Fibroblast of skin of left biceps (primary cell): ENCODE measurements around the gene LUZP2.

Experiments used
- DNase-seq, 2 experiments: peaks; one replicate each; pipeline ENCODE4 v3.0.0-alpha.2; 2013; ENCODE audit warnings: low read depth in 2 of 2

The LUZP2 gene

DNA sequence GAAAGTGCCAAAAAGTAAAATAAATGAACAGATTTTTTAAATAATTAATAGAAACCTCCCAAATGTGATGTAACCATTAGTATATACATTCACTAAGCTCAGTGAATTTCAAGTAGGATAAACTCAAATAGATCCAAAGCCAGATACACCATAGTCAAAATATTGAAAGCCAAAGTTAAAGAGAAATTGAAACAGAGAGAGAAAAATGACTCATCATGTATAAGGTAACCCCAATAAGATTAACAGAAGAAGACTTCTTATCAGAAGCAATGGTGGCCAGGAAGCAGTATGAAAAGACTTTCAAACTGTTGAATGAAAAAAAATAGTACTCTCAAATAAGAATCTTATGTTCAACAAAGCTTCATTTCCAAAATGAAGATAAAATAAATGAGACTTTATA, 70.5 kb downstream of the LUZP2 start:
- DNase-seq, result no peak

DNA sequence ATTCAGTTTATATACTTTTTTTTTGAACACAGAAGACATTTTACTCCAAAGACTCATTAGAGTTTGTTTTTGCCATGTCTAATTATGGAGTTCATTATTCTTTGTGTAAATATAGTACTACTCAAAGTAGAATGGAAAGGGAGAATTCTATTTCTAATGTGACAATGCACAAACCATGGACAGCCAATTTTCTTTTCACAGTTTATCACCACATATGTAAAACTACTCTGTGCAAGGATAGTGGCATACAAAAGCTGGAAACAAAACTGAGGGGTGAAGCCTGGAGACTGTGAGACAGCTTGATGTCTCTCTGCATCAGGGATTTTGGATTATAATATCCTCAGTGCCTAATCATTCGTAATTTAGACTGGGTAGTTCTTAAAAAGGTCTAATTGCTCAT, 75.5 kb downstream of the LUZP2 start:
- DNase-seq, result no peak

DNA sequence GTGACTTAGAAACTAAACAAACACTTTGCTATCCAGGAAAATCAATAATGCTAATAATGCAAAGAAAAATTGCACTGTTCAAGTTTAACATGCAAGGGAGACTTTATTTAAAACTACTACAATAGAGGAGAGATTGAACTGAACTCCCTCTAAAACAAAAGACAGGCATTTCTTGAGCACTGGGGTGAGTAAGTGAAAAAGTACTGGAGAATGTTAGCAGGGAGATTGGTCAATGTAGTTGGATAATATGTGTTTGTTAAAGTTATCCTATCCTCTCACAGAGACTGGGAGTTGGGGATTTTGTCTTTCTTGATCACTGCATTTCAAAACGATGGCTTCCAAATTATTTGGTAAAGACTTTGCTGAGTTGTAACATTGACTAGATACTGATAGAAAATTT, 77.6 kb downstream of the LUZP2 start:
- no peak for DNase-seq

DNA sequence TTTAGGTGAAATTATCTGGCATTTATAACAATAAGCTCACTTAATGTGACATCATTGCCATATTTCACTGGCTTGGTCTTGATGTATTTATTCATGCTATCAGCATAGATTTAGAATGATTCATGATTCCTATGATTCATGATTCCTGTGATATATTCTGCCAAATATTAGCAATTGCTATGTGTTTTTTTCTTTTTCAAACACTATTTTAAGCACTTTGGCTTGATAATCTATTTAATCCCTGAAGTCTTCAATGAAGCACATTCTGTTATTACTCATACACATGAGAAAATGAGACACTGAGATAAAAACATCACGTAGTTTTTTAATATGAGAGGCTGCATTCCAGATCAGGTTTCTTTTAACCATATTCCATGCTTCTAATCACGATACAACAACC, 78.5 kb downstream of the LUZP2 start:
- peak; percentile 55 to 60 for DNase-seq

DNA sequence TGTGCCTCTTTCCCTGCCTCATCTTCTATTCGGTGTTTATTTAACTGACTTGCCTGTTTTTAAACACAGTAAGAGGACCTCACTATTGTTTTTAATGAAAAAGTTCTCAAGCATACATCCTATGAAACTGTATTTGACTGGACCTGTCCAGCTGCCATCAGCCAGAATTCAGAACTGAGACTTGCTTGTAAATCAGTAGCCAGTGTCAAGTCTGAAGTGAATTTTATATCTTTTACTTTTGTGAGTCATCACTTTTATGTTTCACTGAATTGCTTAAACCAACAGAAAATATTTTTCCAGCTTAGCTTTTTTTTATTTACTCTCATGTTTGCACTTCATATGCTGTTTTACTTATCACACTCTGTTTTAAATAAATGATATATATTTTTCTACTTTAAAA, 88.3 kb downstream of the LUZP2 start:
- no peak for DNase-seq

DNA sequence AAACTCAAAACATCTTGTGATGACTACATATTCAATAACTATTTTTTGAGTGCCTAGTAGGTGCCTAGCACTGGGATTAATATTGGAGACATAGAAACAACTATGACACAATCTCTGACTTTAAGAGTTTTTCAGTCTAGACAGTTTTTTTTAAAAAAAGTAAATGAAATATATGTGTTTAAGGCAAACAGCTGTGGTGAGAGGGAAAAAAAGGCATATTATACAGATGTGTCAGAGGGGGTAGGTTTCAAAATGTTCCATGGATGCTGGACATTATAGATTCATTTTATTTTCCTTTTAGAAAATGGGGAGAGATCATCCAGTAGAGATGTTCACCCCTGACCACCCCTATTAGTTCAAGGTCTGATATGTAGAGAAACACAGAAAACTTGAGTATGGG, 90.8 kb downstream of the LUZP2 start:
- no peak for DNase-seq

DNA sequence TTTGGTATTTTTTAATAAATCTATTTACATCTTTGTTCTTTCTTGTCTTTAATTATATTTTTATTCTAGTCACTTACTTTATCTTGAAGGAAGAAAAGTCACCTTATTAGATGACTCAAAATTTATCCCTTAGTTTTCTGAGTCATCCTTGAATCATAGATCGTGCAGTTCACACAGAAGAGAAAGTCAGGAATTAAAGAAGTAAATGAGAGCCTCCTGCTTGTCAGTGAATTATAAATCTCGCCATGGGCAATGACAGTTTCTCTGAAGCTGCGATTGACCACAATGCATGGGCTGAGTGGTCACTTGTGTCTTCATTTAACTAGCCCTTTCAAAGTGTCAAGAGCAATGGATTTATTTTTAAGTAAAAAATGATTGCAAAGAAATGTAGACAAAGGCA, 91.2 kb downstream of the LUZP2 start:
- DNase-seq, result no peak

DNA sequence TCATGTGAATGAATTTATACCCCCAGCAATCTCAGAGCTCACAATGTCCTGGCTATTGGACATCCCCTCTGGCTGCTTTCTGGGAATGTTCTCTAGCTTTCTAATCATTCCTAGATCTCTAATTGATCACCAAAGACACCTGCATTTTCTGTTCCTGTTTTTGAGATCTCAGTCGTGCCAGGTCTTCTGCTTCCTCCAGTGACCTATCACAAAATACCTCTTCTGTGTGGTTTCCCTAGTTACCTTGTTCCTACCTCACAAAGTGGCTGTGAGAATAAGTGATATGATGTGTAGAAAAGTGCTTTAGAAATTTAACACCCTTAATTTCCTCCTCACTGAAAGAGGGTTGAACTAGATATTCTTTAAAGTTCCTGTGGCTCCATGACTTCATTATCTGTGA, 92.2 kb downstream of the LUZP2 start:
- DNase-seq, result no peak

DNA sequence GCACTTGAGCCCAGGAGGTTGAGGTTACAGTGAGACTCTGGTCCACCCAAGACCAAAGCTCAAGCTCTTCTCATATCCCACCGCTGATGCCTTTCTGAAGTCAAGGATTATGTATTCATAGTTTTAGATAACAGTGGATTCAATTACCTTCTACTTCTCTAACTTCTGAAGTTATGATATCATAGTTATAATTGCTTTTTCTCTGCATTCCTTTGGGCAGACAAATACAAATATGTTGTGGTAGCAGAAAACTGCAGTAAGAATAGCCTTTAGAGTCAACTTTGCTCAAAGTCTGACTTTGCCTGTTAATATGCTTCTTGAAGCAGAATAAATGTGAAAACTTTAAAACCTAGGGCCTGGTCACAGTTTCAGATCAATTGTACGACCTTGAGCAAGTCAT, 94.4 kb downstream of the LUZP2 start:
- DNase-seq, result no peak

DNA sequence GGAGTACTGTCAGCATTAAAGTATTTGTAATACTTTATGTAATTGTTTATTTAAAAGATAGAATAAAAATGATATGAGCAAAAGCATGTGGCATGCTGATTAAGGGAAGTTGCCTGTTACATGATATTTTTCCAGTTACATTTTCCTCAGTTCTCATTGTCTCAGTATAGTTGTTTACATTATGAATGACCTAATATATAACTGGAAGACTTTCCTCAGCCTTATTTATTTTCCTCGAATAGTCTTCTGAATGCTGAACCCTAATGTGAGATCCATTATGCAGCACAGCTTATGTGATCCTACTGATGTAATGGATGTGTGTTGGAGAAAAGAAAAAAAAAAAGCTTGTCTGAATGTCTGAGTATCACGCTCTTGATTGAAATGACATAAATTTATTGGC, 95.5 kb downstream of the LUZP2 start:
- no peak for DNase-seq

DNA sequence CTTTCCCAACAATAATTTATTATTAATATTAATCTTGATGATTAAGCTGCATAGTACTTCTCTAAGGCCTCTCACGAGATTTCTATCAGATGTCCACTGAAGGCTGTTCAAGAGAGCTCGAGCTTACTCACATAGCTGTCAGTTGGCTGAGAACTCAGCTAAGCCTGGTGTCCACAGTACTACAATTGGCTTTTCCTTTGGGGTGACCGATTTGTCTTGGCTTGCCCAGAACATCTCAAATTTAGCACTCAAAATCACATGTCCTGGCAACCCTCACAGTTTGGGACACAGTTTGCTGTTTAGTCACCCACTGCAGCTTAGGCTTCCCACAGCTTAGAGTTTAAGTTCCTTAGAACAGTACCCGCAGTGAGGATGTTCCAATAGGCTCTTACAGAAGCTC, 96.5 kb downstream of the LUZP2 start:
- no peak for DNase-seq

DNA sequence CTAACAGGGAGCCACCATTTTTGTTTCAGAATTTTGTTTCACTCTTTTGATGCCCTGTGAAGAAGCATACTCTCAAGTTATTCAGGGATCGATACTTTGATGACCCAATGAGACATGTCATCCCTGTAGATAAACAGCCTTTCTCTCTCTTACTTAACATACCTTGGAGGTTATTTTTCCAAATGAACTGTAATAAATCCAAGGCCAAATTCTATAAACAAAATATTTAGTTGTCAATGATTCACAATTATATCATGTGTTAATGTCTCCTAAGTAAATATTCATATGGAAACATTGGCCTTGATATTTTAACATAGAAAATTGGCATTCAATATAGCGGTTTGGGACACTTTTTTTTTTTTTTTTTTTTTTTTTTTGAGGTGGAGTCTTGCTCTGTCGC, 97.5 kb downstream of the LUZP2 start:
- DNase-seq, result no peak

DNA sequence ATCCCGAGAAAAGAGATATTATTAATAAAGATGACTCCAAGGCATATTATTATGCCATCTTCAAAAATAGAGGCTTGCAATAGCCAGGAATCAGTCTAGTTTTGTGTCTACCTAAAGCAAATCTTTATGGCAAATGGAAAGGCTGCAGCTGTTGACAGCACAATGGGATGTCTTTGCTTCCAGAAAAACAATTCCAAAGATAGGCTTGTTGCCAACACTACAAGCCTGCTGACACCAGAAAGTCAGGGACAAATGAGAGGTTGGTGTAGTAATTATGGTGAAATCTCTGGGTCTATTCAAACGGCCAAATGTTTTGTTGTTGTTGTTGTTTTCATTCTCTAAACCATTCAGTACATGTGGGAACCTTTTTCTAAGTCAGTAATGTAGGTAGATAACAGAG, 101.8 kb downstream of the LUZP2 start:
- no peak for DNase-seq

DNA sequence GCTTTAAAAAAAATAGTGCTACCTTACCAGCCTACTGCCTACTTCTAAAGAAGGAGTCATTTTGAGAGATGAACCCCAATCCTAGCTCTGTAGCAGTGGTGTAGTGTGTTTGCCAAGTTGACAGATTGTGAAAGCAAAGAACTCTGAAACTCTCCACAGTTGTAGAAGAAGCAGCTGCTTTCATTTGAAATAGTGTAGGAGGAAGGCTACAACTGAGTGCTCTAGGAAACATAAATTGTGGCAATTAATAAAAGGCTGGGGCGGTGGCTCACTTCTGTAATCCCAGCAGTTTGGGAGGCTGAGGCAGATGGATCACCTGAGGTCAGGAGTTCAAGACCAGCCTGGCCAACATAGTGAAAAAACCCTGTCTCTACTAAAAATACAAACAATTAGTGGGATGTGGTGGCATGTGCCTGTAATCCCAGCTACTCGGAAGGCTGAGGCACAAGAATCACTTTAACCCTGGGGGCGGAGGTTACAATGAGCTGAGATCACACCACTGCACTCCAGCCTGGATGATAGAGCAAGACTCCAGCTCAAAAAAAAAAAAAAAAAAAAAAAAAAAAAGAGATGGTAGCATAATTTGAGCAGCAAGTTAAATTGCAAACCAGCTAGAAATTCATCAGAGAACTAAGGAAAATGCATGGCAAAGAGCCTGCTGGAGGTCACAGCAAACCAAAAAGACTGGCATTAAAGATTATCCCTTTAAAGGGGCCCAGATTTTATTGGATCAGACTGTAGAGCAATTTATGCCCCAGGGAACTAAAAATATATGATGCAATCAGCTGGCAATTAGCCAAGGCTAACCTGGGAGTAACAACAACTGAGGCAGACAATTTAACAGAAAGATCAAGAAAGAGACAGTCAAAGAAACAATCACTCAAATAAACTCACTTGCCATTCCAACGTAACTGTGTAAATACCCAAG, 112.6 kb downstream of the LUZP2 start:
- no peak for DNase-seq

DNA sequence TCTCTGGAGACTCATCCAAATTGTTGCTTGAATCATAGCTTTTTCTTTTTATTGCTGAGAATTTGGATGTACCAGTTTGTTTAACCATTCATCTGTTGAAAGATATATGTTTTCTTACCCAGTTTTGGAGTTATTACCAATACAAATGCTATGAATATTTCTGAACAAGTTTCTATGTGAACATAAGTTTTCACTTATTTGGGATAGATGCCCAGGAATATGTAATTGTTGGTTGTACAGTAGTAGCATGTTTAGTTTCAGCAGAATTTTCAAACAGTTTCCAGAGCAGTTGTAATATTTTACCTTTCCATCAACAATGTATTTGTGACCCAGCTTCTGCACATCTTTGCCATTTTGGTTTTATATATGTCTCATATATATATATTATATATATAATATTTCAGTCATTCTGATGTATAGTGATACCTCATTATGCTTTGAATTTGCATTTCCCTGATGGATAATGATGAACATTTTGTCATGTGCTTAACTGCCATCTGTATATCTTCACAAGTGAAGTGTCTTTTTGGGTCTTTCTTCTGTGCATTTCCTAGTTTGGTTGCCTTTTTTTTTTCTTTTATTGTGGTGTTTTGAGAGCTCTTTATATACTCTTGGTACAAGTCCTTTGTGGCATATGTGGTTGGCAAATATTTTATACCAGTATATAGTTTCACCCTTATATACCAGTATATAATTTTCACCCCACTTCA, 118.8 kb downstream of the LUZP2 start:
- DNase-seq, result no peak

DNA sequence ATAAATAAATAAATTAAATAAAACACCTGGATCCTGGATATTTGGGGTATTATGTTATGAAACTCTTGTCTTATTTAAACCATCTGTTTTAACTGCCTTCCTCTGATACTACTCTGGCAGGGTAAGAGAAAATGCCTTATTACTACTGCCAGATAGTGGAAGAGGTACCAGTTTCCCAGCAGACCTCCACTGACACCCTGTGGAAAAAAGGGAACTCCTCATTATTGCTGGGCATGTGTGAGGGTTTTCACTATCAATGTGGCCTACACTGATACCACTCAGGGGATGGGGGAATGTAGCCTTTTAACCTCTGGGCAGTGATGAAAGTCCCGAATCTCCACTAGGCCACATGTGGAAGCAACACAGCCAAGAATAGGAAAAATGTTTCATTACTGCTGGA, 121.0 kb downstream of the LUZP2 start:
- DNase-seq, result no peak

DNA sequence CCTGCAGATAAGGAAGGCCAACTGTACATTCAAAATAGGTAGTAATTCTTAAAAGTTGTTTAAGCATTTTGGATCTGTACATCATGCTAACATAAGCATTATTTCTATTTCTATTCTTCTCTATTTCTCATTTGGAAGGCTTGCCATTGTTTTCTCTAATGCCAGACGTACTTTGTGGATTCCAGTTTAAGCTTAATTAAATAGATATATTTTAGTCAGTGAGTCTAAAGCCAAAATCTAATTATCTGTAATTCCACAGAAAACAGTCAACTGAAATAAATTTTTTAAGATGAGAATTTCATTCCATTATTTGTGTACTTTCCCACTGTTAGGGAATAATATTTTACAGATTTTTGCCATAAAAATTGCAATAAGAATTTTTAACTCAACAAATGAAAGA, 123.0 kb downstream of the LUZP2 start:
- no peak for DNase-seq

DNA sequence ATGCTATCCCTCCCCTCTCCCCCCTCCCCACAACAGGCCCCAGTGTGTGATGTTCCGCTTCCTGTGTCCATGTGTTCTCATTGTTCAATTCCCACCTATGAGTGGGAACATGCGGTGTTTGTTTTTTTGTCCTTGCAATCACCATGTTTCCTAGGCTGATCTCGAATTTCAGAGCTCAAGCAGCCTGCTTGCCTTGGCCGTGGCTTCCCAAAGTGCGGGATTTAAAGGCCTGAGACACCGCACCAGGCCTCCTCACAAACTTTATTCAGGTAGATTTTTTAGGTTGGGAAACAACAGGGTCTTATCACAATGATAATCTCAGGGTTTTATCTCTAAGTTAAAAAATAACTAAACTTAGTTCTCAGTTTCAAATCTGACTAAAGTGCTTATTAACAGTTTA, 125.4 kb downstream of the LUZP2 start:
- no peak for DNase-seq

DNA sequence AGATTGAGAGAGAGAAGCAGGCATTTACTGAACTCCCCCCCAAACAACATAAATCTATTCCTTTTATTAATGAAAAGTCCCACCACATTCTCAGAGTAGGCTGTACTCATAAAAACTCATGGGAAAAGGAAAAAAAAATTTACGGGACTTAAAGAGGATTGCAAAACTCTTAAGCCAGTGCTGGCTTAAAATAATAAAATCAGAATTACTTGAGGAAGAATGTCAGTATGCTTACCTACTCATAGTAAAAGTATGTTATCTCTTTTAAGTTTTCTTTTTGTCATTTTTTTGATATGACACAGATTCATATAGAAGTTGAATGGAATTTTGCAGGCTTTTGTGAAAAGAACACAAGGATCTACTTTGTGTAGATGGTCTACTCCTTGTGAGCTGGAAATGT, 126.3 kb downstream of the LUZP2 start:
- DNase-seq, result peak; percentile 17 to 30

DNA sequence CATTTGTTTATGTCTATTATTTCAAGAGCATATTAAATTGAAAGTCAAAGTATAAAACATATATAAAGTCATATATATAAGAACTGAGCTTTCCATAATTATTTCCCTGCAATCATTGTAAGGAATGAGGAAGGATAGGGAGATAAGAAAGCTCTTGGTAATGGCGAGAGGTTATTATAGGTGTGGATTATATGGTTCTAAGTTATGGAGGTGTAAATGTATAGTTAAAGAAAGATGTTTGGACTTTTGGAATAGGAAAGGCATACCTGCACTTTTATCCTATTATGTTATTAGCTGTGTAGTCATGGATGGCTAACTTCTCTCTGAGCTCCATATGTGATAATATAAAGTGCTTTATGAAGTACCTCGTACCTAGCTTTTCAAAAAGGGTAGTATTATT, 127.6 kb downstream of the LUZP2 start:
- DNase-seq, result no peak

DNA sequence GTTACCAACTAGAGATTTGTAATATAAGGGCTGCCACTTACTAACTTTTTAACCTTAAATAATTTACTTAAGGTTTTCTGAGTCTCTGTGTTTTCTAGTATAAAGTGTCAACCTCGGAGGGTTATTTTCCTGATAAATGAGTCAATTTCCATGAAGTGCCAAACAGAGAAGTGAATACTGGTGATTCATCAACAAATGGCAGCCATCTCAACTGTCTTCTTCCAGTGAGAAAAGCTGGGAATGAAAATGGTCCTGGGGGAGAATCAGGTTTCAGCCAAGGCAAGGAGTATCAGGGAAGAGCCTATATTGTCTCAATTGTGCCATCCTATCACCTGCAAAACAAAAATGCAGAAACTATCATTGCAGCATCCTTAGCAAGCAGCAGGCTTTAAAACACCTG, 129.1 kb downstream of the LUZP2 start:
- no peak for DNase-seq

DNA sequence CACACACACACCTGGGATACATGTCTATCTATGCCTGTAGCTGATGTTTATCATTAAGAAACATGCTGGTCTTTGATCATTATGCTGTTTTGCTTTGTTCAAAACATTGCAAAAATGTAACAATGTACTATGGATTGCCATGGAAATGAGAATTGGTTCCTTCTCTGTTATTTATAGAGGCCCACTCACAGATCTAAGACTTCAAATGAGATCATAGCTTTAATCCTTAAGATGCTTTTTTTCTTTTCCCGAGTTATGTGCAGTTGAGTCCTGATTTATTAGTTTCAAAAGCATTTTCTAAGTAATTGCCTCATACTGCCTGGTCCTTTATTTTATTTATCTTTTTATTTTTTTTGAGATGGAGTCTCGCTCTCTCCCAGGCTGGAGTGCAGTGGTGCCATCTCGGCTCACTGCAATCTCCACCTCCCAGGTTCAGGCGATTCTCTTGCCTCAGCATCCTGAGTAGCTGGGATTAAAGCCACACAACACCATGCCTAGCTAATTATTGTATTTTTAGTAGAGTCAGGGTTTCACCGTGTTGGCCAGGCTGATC, 131.4 kb downstream of the LUZP2 start:
- no peak for DNase-seq

DNA sequence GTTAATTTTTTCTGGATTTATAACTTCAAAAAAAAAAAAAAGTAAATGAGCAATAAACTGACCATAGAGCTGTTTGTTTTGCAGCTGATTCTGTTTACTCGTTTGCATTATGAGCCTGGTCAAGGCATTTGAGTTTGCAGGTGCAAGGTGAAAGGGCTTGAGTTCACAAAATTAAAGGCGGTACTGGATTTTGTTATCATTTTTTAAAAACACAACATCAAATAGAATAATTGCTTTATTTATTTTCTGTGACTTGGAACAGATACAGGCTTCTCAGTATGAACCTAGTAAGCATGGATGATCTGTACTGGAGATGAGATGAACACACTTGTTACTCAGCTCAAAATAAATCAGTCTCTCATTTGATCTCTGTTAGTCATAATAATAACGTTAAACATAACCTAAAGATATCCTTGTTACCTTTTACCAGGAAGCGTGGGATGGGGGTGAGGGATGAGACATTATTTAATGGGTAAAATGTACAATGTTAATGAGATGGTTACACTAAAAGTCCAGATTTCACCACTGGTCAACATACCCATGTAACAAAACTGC, 137.8 kb downstream of the LUZP2 start:
- no peak for DNase-seq
